Gastrocnemius medialis (tissue), 4 donors: Measurements from ENCODE around the gene GPR27.

ENCODE experiments used
- CTCF ChIP-seq, 5 experiments: fragments of 450-650 bp in 3 of 5; fragments of 200-600 bp in 2 of 5; sonication (generic) in 2 of 5; IDR thresholded peaks in 4 of 5; conservative IDR thresholded peaks in 1 of 5; 1 replicate in 4 of 5; 2 replicates in 1 of 5; pipeline ENCODE4 v1.5.1; 2016 to 2019; ENCODE audit warnings: antibody characterized with exemption in 5 of 5, mild to moderate bottlenecking in 3 of 5, moderate library complexity in 3 of 5
- POLR2A ChIP-seq, 2 donors: fragments of 450-650 bp; IDR thresholded peaks; one replicate each; pipeline ENCODE4 v1.6.1; 2017; ENCODE audit warnings: antibody characterized with exemption in 2 of 2, mild to moderate bottlenecking in 2 of 2, moderate library complexity in 2 of 2

GRCh38 chr3:71734881-71735280 lies 18.8 kb upstream of the GPR27 start:
- no peak for TF ChIP-seq CTCF (IDR thresholded peaks at IDR 0.05 in 4 of 5, conservative IDR thresholded peaks at IDR 0.05 in 1 of 5)
- no peak for TF ChIP-seq POLR2A (IDR thresholded peaks at IDR 0.05)
